Panc1 (cell line): ENCODE results near the gene POU3F1. TPM values are rescaled to one million over a fixed set of nuclear protein-coding genes. Genes with fewer than 3 reads are reported as not detected.

Source experiments
- ATAC-seq: fragments of 200-7000 bp; cut with Tn5 transposase; 2 replicates; pipeline ENCODE4 v1.9.1; 2020; ENCODE audit warnings: mild to moderate bottlenecking, moderate library complexity
- BruUV-seq: library from RNA; stranded (reverse); fragments of 400-500 nt; replicated peaks from 2 replicates; lab custom pipeline; 2021; lab: Mats Ljungman, UMichigan
- CTCF ChIA-PET: fragments of 300-600 bp; sonication (Branson Sonifier 250); formaldehyde crosslinking; loops from one replicate; lab custom pipeline; 2022; ENCODE audit warnings: antibody characterized with exemption; lab: Charles Lee
- POLR2A ChIA-PET: fragments of 300-600 bp; sonication (Branson Sonifier 250); formaldehyde crosslinking; loops from one replicate; lab custom pipeline; 2022; ENCODE audit warnings: antibody characterized with exemption; lab: Charles Lee
- DNase-seq: peaks from one replicate; pipeline ENCODE4 v3.0.0-alpha.2; 2010; ENCODE audit warnings: low read depth, low spot score
- H3K27ac ChIP-seq: 2 replicates; pipeline ENCODE4 v1.5.1; 2011; ENCODE audit warnings: mild to moderate bottlenecking, low read length, inconsistent platforms
- H3K27me3 ChIP-seq: fragments of 200-500 bp; sonication (Bioruptor generic); 2 replicates; pipeline ENCODE4 v1.6.0; 2014; ENCODE audit warnings: low read length, inconsistent platforms; ENCODE audit not compliant: control insufficient read depth, insufficient read depth
- H3K36me3 ChIP-seq: fragments of 200-500 bp; sonication (Bioruptor generic); 2 replicates; pipeline ENCODE4 v1.5.1; 2014; ENCODE audit warnings: inconsistent platforms, mild to moderate bottlenecking, low read length, moderate library complexity; ENCODE audit not compliant: control insufficient read depth, insufficient read depth
- H3K4me1 ChIP-seq: 2 replicates; pipeline ENCODE4 v1.5.1; 2011; ENCODE audit warnings: inconsistent platforms, mild to moderate bottlenecking, low read length, moderate library complexity; ENCODE audit not compliant: control insufficient read depth, insufficient read depth
- H3K4me3 ChIP-seq, 2 experiments: 2 replicates each; pipeline ENCODE4 v1.5.1; 2011 to 2012; ENCODE audit warnings: low read depth in 2 of 2, low read length in 2 of 2, mild to moderate bottlenecking in 2 of 2, inconsistent platforms in 1 of 2, moderate library complexity in 1 of 2
- H3K9me3 ChIP-seq: fragments of 200-500 bp; sonication (Bioruptor generic); 2 replicates; pipeline ENCODE4 v1.5.1; 2014; ENCODE audit warnings: low read depth, mild to moderate bottlenecking, inconsistent platforms, low read length, moderate library complexity; ENCODE audit not compliant: control insufficient read depth, insufficient read depth
- POLR2AphosphoS5 ChIP-seq: IDR thresholded peaks from 2 replicates; pipeline ENCODE4 v1.6.1; 2012; ENCODE audit warnings: mild to moderate bottlenecking, low read depth, low read length, moderate library complexity
- REST ChIP-seq, 2 experiments: IDR thresholded peaks; 2 replicates each; pipeline ENCODE4 v1.6.1; 2011 to 2012; ENCODE audit warnings: low read depth in 2 of 2, control low read depth in 1 of 2, low read length in 1 of 2, mild to moderate bottlenecking in 1 of 2, moderate library complexity in 1 of 2; ENCODE audit not compliant: insufficient read depth in 1 of 2
- SIN3A ChIP-seq: IDR thresholded peaks from 2 replicates; pipeline ENCODE4 v1.6.1; 2012; ENCODE audit warnings: low read depth, mild to moderate bottlenecking, low read length, moderate library complexity, borderline replicate concordance; ENCODE audit not compliant: insufficient read depth
- TCF7L2 ChIP-seq: IDR thresholded peaks from 2 replicates; pipeline ENCODE4 v1.6.1; 2011; ENCODE audit warnings: mild to moderate bottlenecking, low read depth, low read length, inconsistent platforms
- in situ Hi-C: cut with HindIII; loops from 2 replicates; pipeline ENCODE4 v1.10.0; 2016; ENCODE audit warnings: low sequenced_read_pairs, low pct_unique_long_range_greater_than_20kb
- intact Hi-C: fragments of 100-400 bp; cut with micrococcal nuclease; formaldehyde crosslinking; loops from one replicate; pipeline ENCODE4 v1.10.0; 2022; ENCODE audit not compliant: unreplicated experiment
- total RNA-seq: library from RNA; stranded (reverse); gene quantifications from one replicate; pipeline ENCODE4 v1.2.1, GENCODE V29; 2021; ENCODE audit not compliant: unreplicated experiment
- TF ChIP-seq, protein P1 (sequence below): fragments of 450-650 bp; IDR thresholded peaks from 2 replicates; pipeline ENCODE4 v1.5.1; 2017; ENCODE audit warnings: mild to moderate bottlenecking

The POU3F1 gene
- total RNA-seq, 1 experiment from 2014 or later: 0.08 TPM

DNA sequence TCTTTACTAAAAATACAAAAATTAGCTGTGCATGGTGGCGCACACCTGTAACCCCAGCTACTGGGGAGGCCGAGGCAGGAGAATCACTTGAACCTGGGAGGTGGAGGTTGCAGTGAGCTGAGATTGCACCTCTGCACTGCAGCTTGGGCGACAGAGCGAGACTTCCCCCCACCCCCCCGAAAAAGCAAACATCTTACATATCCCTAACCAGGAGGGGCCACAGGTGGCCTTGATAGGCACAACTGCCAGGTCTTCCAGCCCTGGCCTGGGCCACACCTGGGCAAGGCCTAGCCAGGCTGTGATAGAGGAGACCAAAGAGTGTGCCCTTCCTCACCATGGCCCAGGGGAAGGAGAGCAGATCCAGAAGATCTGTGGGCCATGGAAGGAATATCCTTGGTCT is 28.6 kb upstream of the POU3F1 start:
- no peak for DNase-seq
- H3K4me3 ChIP-seq: no peak overlapping the region
- H3K36me3 ChIP-seq: no peaks in the 10 kb centered on the region
- BruUV-seq: no TSS peak
- H3K27ac ChIP-seq: no peak overlapping the region
- CTCF ChIA-PET: no interaction called here
- no peak for ATAC-seq
- no peaks in the 10 kb centered on the region for H3K9me3 ChIP-seq
- H3K4me1 ChIP-seq: no peaks in the 10 kb centered on the region
- no peaks in the 10 kb centered on the region for H3K27me3 ChIP-seq
- intact Hi-C loops (no loop called here), in situ Hi-C loops (no loop called here)
- POLR2A ChIA-PET: no interaction called here
- TF ChIP-seq TCF7L2 (no peak), POLR2AphosphoS5 (no peak), SIN3A (no peak), REST (IDR thresholded peaks at IDR 0.05; ENCODE audit: insufficient read depth in 1 of 2, low read depth in 2 of 2, low read length in 1 of 2) (no peak)
- TF ChIP-seq, protein P1, sequence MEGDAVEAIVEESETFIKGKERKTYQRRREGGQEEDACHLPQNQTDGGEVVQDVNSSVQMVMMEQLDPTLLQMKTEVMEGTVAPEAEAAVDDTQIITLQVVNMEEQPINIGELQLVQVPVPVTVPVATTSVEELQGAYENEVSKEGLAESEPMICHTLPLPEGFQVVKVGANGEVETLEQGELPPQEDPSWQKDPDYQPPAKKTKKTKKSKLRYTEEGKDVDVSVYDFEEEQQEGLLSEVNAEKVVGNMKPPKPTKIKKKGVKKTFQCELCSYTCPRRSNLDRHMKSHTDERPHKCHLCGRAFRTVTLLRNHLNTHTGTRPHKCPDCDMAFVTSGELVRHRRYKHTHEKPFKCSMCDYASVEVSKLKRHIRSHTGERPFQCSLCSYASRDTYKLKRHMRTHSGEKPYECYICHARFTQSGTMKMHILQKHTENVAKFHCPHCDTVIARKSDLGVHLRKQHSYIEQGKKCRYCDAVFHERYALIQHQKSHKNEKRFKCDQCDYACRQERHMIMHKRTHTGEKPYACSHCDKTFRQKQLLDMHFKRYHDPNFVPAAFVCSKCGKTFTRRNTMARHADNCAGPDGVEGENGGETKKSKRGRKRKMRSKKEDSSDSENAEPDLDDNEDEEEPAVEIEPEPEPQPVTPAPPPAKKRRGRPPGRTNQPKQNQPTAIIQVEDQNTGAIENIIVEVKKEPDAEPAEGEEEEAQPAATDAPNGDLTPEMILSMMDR: no peak

GRCh38 chr1:38074302-38074677 is 27.7 kb upstream of the POU3F1 start:
- ChIA-PET CTCF (no interaction called here), POLR2A (no interaction called here)
- Histone ChIP-seq H3K27ac (no peak overlapping the region), H3K27me3 (no peaks in the 10 kb centered on the region), H3K4me3 (no peak overlapping the region), H3K36me3 (no peaks in the 10 kb centered on the region), H3K4me1 (no peaks in the 10 kb centered on the region), H3K9me3 (no peaks in the 10 kb centered on the region)
- intact Hi-C loops (no loop called here), in situ Hi-C loops (no loop called here)
- BruUV-seq: no TSS peak
- TF ChIP-seq SIN3A (no peak), POLR2AphosphoS5 (no peak), TCF7L2 (no peak), REST (IDR thresholded peaks at IDR 0.05; ENCODE audit: insufficient read depth in 1 of 2, low read depth in 2 of 2, low read length in 1 of 2) (no peak)
- TF ChIP-seq, protein P1: no peak
- DNase-seq (no peak), ATAC-seq (no peak)
